K562 (cell line): ENCODE measurements around the gene TRAPPC1. TPM values are rescaled to one million over a fixed set of nuclear protein-coding genes. Genes with fewer than 3 reads are reported as not detected.

ENCODE experiments used
- AFF4 ChIP-seq: sonication (generic); formaldehyde crosslinking; IDR thresholded peaks from 2 replicates; pipeline ENCODE4 v1.8.0; 2023; ENCODE audit warnings: mild to moderate bottlenecking, missing genetic modification reagents
- ETV1 ChIP-seq: fragments of 450-650 bp; conservative IDR thresholded peaks from 2 replicates; pipeline ENCODE4 v1.6.1; 2016; ENCODE audit warnings: missing genetic modification characterization, control low read depth, low read depth, missing compliant biosample characterization
- NFE2 ChIP-seq: IDR thresholded peaks from 2 replicates; pipeline ENCODE4 v1.6.1; 2014; ENCODE audit warnings: antibody characterized with exemption, low read depth
- NFIX ChIP-seq: fragments of 250-450 bp; sonication (Bioruptor Pico); IDR thresholded peaks from 2 replicates; pipeline ENCODE4 v1.4.0; 2020; ENCODE audit warnings: low read depth, mild to moderate bottlenecking, moderate library complexity
- NFXL1 ChIP-seq: fragments of 450-650 bp; formaldehyde crosslinking; IDR thresholded peaks from 2 replicates; pipeline ENCODE4 v1.4.0; 2021; ENCODE audit warnings: mild to moderate bottlenecking
- NR3C1 ChIP-seq: sonication (generic); formaldehyde crosslinking; IDR thresholded peaks from 2 replicates; pipeline ENCODE4 v1.8.1; 2022; ENCODE audit warnings: missing genetic modification reagents
- SMARCE1 ChIP-seq: fragments of 450-650 bp; IDR thresholded peaks from 2 replicates; pipeline ENCODE4 v1.7.1; 2016; ENCODE audit warnings: mild to moderate bottlenecking
- SMC3 ChIP-seq: conservative IDR thresholded peaks from 2 replicates; pipeline ENCODE4 v1.6.1; 2011; ENCODE audit warnings: low read depth, low read length, improper control_type of control experiment; ENCODE audit not compliant: insufficient read depth
- TEAD1 ChIP-seq, 2 experiments: fragments of 450-650 bp in 1 of 2; sonication (generic) in 1 of 2; formaldehyde crosslinking; IDR thresholded peaks; 2 replicates each; pipeline versions ENCODE4 v1.4.0 to v1.8.0; 2020 to 2022; ENCODE audit warnings: mild to moderate bottlenecking in 2 of 2, missing genetic modification reagents in 1 of 2
- ZNF253 ChIP-seq: fragments of 250-450 bp; sonication (Bioruptor Pico); conservative IDR thresholded peaks from 2 replicates; pipeline ENCODE4 v1.6.1; 2021; ENCODE audit warnings: mild to moderate bottlenecking
- ZNF431 ChIP-seq: sonication (generic); formaldehyde crosslinking; IDR thresholded peaks from 2 replicates; pipeline ENCODE4 v1.8.0; 2022; ENCODE audit warnings: mild to moderate bottlenecking, missing genetic modification reagents
- ZNF57 ChIP-seq: fragments of 450-650 bp; formaldehyde crosslinking; IDR thresholded peaks from 2 replicates; pipeline ENCODE4 v1.4.0; 2020; ENCODE audit warnings: mild to moderate bottlenecking, moderate library complexity
- ZNF584 ChIP-seq: fragments of 200-800 bp; sonication (Bioruptor generic); IDR thresholded peaks from 2 replicates; pipeline ENCODE4 v1.6.1; 2016; ENCODE audit warnings: low read depth, mild to moderate bottlenecking, missing genetic modification characterization, missing compliant biosample characterization
- ZNF592 ChIP-seq: fragments of 450-650 bp; IDR thresholded peaks from 2 replicates; pipeline ENCODE4 v1.6.1; 2017; ENCODE audit warnings: antibody characterized with exemption, mild to moderate bottlenecking
- ZNF778 ChIP-seq: fragments of 450-650 bp; formaldehyde crosslinking; IDR thresholded peaks from 2 replicates; pipeline ENCODE4 v1.4.0; 2020; ENCODE audit warnings: mild to moderate bottlenecking, moderate library complexity
- polyA plus RNA-seq, 8 experiments: library from polyadenylated mRNA; depleted of rRNA in 4 of 8; stranded (reverse) in 5 of 8; unstranded in 3 of 8; fragments of >200 nt; fragmentation: Nextera tagmentation in 2 of 8; fragmentation: Illumina TruSeq in 1 of 8; extraction: Ambion mirVana in 2 of 8; extraction: Trizol in 1 of 8; gene quantifications; 2 replicates each; pipeline versions ENCODE4 v1.2.1 to v1.2.3, GENCODE V29; 2011 to 2014; ENCODE audit warnings: inconsistent platforms in 1 of 8, missing spikeins in 1 of 8
- total RNA-seq, 7 experiments: library from RNA; depleted of rRNA in 6 of 7; stranded (reverse); fragments of >200 nt in 6 of 7; fragmentation: Illumina TruSeq in 2 of 7; extraction: Trizol in 2 of 7; gene quantifications; 2 replicates each; pipeline versions ENCODE4 v1.2.1 to v1.2.3, GENCODE V29; 2011 to 2021; ENCODE audit warnings: low replicate concordance in 1 of 7
- TF ChIP-seq, protein P1 (sequence below): sonication (generic); formaldehyde crosslinking; IDR thresholded peaks from 2 replicates; pipeline ENCODE4 v1.8.0; 2022; ENCODE audit warnings: mild to moderate bottlenecking, missing genetic modification reagents, borderline replicate concordance

Gene TRAPPC1
- total and polyA plus RNA-seq, 9 of the 15 experiments (the other 6 are each of a cell fraction or from before 2014, with no cell fraction given): 11.7 to 82.8 (median 36.2) TPM

GRCh38 chr17:7915611-7916384 is 15.9 kb downstream of the TRAPPC1 start, which contains the start of gene RNF227 (continued):
- TF ChIP-seq NFE2: no peak
- TF ChIP-seq TEAD1 (CRISPR knock-in tag; IDR thresholded peaks at IDR 0.05): peak in 1 of 2 experiments; percentile 89; a peak in 2 of 4 replicates
- TF ChIP-seq AFF4 (CRISPR knock-in tag): peak; percentile 45; the same call in 1 of the 2 replicates
- TF ChIP-seq ZNF592: peak; percentile 72; the same call in 1 of the 2 replicates
- TF ChIP-seq, protein P1, sequence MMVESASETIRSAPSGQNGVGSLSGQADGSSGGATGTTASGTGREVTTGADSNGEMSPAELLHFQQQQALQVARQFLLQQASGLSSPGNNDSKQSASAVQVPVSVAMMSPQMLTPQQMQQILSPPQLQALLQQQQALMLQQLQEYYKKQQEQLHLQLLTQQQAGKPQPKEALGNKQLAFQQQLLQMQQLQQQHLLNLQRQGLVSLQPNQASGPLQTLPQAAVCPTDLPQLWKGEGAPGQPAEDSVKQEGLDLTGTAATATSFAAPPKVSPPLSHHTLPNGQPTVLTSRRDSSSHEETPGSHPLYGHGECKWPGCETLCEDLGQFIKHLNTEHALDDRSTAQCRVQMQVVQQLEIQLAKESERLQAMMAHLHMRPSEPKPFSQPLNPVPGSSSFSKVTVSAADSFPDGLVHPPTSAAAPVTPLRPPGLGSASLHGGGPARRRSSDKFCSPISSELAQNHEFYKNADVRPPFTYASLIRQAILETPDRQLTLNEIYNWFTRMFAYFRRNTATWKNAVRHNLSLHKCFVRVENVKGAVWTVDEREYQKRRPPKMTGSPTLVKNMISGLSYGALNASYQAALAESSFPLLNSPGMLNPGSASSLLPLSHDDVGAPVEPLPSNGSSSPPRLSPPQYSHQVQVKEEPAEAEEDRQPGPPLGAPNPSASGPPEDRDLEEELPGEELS (CRISPR knock-in tag): peak; percentile 94; the same call in 1 of the 2 replicates
- TF ChIP-seq NFIX (CRISPR knock-in tag): no peak
- peak; percentile 86 for TF ChIP-seq ZNF431
- TF ChIP-seq ZNF57 (CRISPR knock-in tag): no peak
- 0 out of 2 replicates have a peak, but pooled peaks have one; percentile 49 for TF ChIP-seq ZNF584
- TF ChIP-seq ZNF253 (CRISPR knock-in tag): no peak
- TF ChIP-seq ZNF778 (CRISPR knock-in tag): no peak
- peak; percentile 92; the same call in 1 of the 2 replicates for TF ChIP-seq NR3C1
- no peak for TF ChIP-seq NFXL1 (CRISPR knock-in tag)
- no peak for TF ChIP-seq SMC3
- no peak for TF ChIP-seq ETV1 (tag)
- TF ChIP-seq SMARCE1: no peak
